ENCODE data around the gene TRIP11.
A peak's percentile ranks its signal among the peaks of the same experiment; 100 is the strongest.

Gene TRIP11

DNA sequence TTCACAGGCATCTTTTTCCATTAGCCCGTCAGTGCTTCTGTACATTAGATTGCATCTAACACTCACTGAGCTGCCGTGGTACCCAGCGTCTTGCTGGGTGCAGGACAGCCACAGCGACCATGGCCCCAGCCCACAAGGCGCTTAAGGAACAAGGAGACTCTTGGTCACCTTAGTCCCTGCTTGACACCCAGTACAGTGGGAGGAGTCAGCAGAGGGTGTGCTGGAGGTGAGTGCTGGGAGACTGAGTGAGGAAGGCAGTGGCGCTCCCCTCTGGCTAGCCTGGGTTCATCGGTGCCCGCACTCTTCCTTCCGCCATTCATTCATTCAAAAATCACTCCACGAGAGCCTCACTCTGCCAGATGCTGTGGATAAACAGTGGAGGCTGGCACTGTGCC, 114.1 kb downstream of the TRIP11 start:
- DNase-seq (ENCODE audit: low read depth in 2 of 2): no peak
- H3K4me3 ChIP-seq (replicated peaks in 1 of 2; ENCODE audit: low read depth in 2 of 2, low read length in 2 of 2): no peak overlapping the region
- TF ChIP-seq, protein P1, sequence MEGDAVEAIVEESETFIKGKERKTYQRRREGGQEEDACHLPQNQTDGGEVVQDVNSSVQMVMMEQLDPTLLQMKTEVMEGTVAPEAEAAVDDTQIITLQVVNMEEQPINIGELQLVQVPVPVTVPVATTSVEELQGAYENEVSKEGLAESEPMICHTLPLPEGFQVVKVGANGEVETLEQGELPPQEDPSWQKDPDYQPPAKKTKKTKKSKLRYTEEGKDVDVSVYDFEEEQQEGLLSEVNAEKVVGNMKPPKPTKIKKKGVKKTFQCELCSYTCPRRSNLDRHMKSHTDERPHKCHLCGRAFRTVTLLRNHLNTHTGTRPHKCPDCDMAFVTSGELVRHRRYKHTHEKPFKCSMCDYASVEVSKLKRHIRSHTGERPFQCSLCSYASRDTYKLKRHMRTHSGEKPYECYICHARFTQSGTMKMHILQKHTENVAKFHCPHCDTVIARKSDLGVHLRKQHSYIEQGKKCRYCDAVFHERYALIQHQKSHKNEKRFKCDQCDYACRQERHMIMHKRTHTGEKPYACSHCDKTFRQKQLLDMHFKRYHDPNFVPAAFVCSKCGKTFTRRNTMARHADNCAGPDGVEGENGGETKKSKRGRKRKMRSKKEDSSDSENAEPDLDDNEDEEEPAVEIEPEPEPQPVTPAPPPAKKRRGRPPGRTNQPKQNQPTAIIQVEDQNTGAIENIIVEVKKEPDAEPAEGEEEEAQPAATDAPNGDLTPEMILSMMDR (IDR thresholded peaks at IDR 0.05; ENCODE audit: low read depth, low read length): no peak

DNA sequence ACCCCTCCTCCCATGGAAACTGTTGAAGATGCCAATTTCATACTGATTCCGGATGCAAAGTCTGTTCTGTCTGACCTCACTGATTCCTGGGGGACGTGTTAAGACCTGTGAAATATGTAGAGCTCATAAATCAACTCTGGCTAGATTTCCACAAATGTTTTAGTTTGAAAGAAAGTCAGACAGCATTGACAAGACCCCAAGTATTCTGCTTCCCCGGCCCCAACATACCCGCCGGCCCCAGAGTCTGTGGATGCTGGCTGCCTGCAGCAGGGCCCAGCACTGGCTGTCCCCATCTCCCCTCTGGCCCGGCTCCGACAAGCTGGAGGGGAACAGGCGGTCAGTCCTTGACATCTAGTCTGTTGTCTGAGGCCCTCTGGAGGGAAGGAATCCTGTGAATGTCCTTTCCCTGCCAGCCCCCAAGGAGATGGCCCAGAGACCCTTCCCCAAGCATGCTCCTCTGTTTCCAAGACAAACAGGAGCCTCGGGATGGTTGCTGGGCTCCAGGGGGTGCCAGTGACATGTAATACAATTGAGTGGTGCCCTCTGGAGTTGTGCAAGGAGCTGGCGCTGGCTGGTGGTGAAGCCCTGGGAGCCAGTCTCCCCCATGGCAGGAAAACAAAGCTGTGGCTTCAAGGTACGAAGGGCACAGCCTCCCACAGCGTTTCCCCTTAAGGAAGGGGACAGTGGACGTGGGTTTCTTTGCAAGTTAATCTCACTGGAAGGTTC, 114.7 kb downstream of the TRIP11 start:
- no peak overlapping the region for H3K4me3 ChIP-seq (replicated peaks in 1 of 2; ENCODE audit: low read depth in 2 of 2, low read length in 2 of 2)
- TF ChIP-seq, protein P1 (IDR thresholded peaks at IDR 0.05; ENCODE audit: low read depth, low read length): no peak
- peak; percentile 63 to 65 for DNase-seq (ENCODE audit: low read depth in 2 of 2)

DNA sequence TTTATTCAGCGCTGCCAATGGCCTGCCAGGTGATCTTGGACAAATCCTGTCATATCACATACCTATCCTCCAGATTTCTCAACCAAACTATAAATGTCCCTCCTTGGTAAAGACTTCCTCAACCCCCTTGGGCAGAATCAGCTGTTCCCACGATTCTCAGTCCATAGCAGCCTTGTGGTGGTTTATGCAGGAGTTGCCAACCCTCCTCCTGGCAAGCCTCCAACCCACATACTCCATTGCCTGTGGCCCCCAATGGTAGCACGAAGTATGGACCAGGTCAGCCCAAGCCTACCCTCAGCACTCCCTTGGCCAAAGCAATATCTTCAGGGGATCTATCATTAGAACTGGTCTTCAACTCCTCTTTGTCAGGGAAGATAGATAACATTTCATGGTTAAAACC, 119.3 kb downstream of the TRIP11 start:
- TF ChIP-seq, protein P1 (IDR thresholded peaks at IDR 0.05; ENCODE audit: low read depth, low read length): no peak
- no peak overlapping the region for H3K4me3 ChIP-seq (replicated peaks in 1 of 2; ENCODE audit: low read depth in 2 of 2, low read length in 2 of 2)
- DNase-seq (ENCODE audit: low read depth in 2 of 2): no peak

DNA sequence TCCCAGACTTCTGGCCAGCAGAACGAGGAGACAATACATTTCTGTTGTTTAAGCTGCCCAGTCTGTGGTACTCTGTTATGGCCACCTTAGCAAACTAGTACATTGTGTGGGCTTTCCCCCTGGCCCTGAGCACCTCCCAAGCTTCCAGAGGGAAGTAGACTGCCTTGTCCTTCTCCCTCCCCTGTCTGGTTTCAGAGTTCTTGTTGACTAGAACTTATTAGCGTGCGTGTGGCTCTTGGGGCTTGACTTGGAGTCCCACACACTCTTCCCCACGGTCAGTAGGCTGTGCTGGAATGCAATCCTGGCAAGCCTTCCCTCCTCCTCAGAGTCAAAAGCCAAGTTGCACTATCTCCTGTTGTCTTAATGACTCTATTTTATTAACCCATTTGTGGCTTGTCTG, 120.0 kb downstream of the TRIP11 start:
- no peak overlapping the region for H3K4me3 ChIP-seq (replicated peaks in 1 of 2; ENCODE audit: low read depth in 2 of 2, low read length in 2 of 2)
- TF ChIP-seq, protein P1 (IDR thresholded peaks at IDR 0.05; ENCODE audit: low read depth, low read length): no peak
- peak; percentile 74 to 80 for DNase-seq (ENCODE audit: low read depth in 2 of 2)

DNA sequence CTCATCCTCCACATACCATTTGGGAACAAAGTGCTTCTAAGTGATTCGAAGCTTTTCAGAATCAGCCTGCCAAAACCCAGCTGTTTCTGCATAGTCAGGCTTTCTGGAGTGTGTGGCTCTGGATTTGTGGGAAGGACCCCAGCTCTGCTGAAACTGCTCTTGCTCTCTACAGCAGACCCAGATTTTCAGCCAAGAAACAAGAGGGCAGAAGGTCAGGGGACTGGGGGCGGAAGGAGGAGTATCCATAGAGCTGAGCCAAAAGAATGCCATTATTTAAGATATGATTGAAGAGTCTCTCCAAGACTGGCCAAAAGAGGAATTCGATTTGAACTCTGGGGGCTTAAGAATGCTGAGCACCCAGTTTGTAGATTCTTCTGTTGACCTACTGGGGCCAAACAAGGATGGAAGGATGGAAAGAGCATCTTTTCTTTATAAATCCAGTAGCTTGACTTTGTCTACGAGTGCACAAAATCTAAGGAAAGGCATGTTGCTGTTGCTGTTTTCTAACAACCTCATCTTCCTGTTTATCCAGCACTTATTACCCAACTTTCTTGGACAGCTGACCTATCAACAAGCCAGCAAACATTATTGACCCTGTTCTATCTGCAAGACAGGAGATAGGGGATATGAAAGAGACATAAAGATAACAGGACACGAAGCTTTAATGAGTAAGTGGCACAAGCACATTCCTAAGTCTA, 121.5 kb downstream of the TRIP11 start:
- H3K4me3 ChIP-seq (replicated peaks in 1 of 2; ENCODE audit: low read depth in 2 of 2, low read length in 2 of 2): no peak overlapping the region
- TF ChIP-seq, protein P1 (IDR thresholded peaks at IDR 0.05; ENCODE audit: low read depth, low read length): no peak
- peak in 1 of 2 donors; percentile 74 for DNase-seq (ENCODE audit: low read depth in 2 of 2)
